ENCODE data around the gene GALNT6.

DNA sequence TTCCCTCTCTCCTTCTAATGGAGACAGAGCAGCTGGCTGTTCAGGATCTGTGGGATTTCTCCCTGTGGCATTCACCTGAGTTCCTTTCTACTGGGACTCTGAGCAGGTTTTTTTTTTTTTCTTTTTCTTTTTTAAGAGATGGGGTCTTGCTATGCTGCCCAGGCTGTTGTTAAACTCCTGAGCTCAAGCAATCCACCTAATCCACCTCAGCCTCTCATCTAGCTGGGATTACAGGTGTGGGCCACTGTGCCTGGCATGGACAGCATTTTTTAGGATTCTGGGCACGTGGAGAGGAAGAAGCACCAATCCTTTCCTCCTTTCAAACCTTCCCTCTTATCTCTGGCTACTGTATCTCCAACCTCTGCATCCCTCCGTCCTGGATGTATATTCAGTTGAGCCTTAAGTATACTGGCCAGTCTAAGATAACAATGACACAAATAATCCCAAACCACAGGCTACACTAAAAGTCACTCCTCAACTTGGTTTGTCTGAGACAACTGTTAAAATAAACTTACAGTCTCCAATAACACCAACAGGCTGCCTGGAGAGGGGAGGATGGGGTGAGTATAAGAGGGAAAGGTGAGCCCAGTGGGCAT, 28.4 kb downstream of the GALNT6 start:
- TF ChIP-seq EZH2phosphoT487 (IDR thresholded peaks at IDR 0.05; ENCODE audit: borderline replicate concordance, low read length): no peak
- no peak for TF ChIP-seq EZH2 (IDR thresholded peaks at IDR 0.05; ENCODE audit: low read length, unreplicated experiment)

Measured in PC-3 (cell line).